ENCODE measurements around the gene SLC25A52. TPM values are rescaled to one million over a fixed set of nuclear protein-coding genes. Genes with fewer than 3 reads are reported as not detected.

SLC25A52 gene
- total RNA-seq, 1 experiment from 2014 or later, result not detected

GRCh38 chr18:31750273-31750672 is 10.4 kb downstream of the SLC25A52 start:
- H2BK5ac ChIP-seq (ENCODE audit: insufficient read length, low read length), result no peak overlapping the region
- no peak for DNase-seq
- H3K27me3 Mint-ChIP-seq (ENCODE audit: low read depth), result no peaks in the 10 kb centered on the region
- no peak overlapping the region for H3K4me3 Mint-ChIP-seq
- no peaks in the 10 kb centered on the region for H3K4me1 ChIP-seq (ENCODE audit: insufficient read depth, low read length)
- H3K4me2 ChIP-seq (ENCODE audit: insufficient read depth, insufficient read length, low read length), result no peak overlapping the region
- no peaks in the 10 kb centered on the region for H3K23me2 ChIP-seq (ENCODE audit: insufficient read length, low read depth, low read length, poor library complexity, severe bottlenecking)
- H2BK15ac ChIP-seq (ENCODE audit: low read depth, low read length), result no peak overlapping the region
- no peak overlapping the region for H3K14ac ChIP-seq (ENCODE audit: insufficient read depth, low read length)
- H2AFZ ChIP-seq (ENCODE audit: low read length), result no peak overlapping the region
- no peaks in the 10 kb centered on the region for H3K36me3 Mint-ChIP-seq (ENCODE audit: insufficient read depth in 1 of 3, low read depth in 3 of 3)
- H3K79me1 ChIP-seq (ENCODE audit: insufficient read depth, low read depth, low read length, poor library complexity, severe bottlenecking), result no peaks in the 10 kb centered on the region
- H3K23ac ChIP-seq (ENCODE audit: insufficient read length, low read depth, low read length), result no peak overlapping the region
- H3T11ph ChIP-seq (ENCODE audit: low read length), result no peak overlapping the region
- no peak overlapping the region for H4K91ac ChIP-seq (ENCODE audit: insufficient read length, low read depth, low read length)
- H3K9ac ChIP-seq (ENCODE audit: extremely low read depth, insufficient read length, low read length), result no peak overlapping the region
- H2AK5ac ChIP-seq (ENCODE audit: insufficient read length, low read length), result no peak overlapping the region
- no peak for TF ChIP-seq CTCF (conservative IDR thresholded peaks at IDR 0.05)
- no peak overlapping the region for H4K5ac ChIP-seq (ENCODE audit: insufficient read length, low read depth, low read length)
- H2BK120ac ChIP-seq (ENCODE audit: low read depth, low read length, poor library complexity, severe bottlenecking), result no peak overlapping the region
- no peak overlapping the region for H3K56ac ChIP-seq (ENCODE audit: insufficient read length, low read depth, low read length)
- no peak overlapping the region for H3K4ac ChIP-seq (ENCODE audit: low read depth, low read length)
- H3K9me3 ChIP-seq (ENCODE audit: control insufficient read depth, low read depth, low read length), result no peaks in the 10 kb centered on the region
- no peak overlapping the region for H2BK12ac ChIP-seq (ENCODE audit: insufficient read length, low read depth, low read length)
- no peaks in the 10 kb centered on the region; a peak in 1 of 5 replicates for H3K9me3 Mint-ChIP-seq
- WGBS (ENCODE audit: extremely low coverage, insufficient read length, low lambda C conversion rate), result no CpG with 5 or more reads among the region's 3 CpGs
- H3K18ac ChIP-seq (ENCODE audit: insufficient read length, low read depth, low read length), result no peak overlapping the region
- H4K8ac ChIP-seq (replicated peaks; ENCODE audit: insufficient read length, low read depth, low read length), result no peak overlapping the region
- no peak overlapping the region for H3K27ac ChIP-seq (ENCODE audit: insufficient read length, low read depth, low read length)
- no peak overlapping the region for H3K27ac Mint-ChIP-seq
- H4K20me1 ChIP-seq (ENCODE audit: control insufficient read depth, insufficient read depth, insufficient read length), result no peaks in the 10 kb centered on the region
- no peaks in the 10 kb centered on the region for H3K27me3 ChIP-seq (ENCODE audit: insufficient read depth, low read length)
- no peaks in the 10 kb centered on the region for H3K79me2 ChIP-seq (ENCODE audit: insufficient read depth, low read length)
- H3K4me1 Mint-ChIP-seq, result peaks cover under 1 to 6% of the 10 kb centered on the region in 2 experiments; a peak in 2 of 4 replicates
- H2BK20ac ChIP-seq (ENCODE audit: low read depth, low read length, poor library complexity, severe bottlenecking), result no peak overlapping the region
